ENCODE measurements around the gene SLITRK3.

GRCh38 chr3:165202995-165203394 is 6.8 kb upstream of the SLITRK3 start:
- TF ChIP-seq CTCF (conservative IDR thresholded peaks at IDR 0.05; ENCODE audit: low read length): no peak
- TF ChIP-seq EZH2phosphoT487 (IDR thresholded peaks at IDR 0.05; ENCODE audit: borderline replicate concordance): no peak
